Measurements from ENCODE around the gene PFKP.

PFKP gene

DNA sequence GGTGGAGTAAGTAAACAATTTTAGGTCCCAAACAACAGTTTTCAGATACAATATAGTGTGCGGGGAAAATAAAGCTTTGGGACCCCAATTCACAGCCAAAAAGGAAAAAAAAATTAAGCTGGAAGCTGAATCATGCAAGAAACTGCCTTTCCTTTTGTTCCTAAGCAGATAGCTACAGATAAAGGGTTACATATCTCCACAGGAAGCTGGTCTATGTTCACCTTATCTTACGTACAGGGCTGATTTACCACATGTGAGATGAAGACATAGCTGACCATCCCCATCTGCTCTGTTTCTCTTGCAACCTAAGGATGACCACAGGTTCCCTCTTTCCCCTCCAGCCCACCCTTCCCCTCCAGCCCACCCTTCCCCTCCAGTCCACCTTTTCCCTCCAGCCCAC lies 14.2 kb upstream of the PFKP start:
- no peak overlapping the region for H3K4me3 ChIP-seq (ENCODE audit: low read depth, low read length)
- TF ChIP-seq, protein P1, sequence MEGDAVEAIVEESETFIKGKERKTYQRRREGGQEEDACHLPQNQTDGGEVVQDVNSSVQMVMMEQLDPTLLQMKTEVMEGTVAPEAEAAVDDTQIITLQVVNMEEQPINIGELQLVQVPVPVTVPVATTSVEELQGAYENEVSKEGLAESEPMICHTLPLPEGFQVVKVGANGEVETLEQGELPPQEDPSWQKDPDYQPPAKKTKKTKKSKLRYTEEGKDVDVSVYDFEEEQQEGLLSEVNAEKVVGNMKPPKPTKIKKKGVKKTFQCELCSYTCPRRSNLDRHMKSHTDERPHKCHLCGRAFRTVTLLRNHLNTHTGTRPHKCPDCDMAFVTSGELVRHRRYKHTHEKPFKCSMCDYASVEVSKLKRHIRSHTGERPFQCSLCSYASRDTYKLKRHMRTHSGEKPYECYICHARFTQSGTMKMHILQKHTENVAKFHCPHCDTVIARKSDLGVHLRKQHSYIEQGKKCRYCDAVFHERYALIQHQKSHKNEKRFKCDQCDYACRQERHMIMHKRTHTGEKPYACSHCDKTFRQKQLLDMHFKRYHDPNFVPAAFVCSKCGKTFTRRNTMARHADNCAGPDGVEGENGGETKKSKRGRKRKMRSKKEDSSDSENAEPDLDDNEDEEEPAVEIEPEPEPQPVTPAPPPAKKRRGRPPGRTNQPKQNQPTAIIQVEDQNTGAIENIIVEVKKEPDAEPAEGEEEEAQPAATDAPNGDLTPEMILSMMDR (IDR thresholded peaks at IDR 0.05; ENCODE audit: low read depth, low read length): no peak
- no peak for DNase-seq (ENCODE audit: low read depth, low spot score)
- in situ Hi-C loops (cut with HindIII; ENCODE audit: low sequenced_read_pairs): no loop called here

DNA sequence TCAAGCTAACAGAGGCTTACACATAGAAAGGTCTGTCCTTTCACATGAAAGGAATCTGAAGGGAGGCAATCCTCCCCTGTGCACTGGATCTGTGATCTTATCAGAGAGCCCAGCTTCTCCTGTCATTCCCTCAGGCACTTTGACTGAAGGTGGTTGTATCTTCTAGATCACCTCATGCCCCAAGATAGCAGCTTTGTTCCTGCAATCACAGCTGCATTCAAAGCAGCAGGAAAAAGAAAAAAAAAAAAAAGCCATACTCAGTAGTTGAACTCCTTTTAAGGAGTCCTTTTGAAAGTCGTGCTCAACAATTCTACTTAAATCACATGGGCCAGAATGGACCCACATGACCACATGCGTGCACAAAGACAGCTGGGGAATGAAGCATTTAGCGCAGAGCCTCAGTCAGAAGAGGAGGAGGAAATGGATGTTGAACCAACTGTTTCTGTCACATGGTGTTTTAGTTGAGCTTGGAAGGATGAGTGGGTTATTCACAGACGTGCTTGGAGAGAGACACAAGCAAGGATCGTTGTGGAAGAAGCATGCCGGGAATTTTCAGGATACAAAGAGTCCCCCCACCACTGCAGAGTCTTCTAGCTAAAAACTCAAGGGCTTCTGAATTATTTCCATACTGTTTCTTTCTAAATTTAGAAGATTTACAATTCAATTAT lies 13.0 kb upstream of the PFKP start:
- DNase-seq (ENCODE audit: low read depth, low spot score): no peak
- H3K4me3 ChIP-seq (ENCODE audit: low read depth, low read length): no peak overlapping the region
- TF ChIP-seq, protein P1 (IDR thresholded peaks at IDR 0.05; ENCODE audit: low read depth, low read length): no peak
- in situ Hi-C loops (cut with HindIII; ENCODE audit: low sequenced_read_pairs): no loop called here

DNA sequence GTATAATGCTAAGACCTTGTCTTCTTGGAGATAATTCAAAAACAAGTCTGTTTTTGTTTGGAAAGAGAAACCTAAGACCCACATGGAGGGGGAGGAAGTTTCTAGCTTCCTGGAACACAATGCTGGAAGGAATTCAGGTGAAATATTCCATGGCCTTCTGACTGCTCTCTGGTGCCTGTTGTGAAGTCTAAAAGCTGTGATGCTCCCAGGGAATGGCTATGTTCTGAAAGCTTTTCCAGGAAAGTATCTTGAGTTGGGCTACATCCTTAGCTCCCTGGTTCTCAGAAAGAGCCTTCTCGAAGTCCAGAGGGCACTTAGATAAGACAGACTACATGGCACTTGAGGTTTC lies 12.5 kb upstream of the PFKP start:
- in situ Hi-C loops (cut with HindIII; ENCODE audit: low sequenced_read_pairs): no loop called here
- TF ChIP-seq, protein P1 (IDR thresholded peaks at IDR 0.05; ENCODE audit: low read depth, low read length): no peak
- no peak overlapping the region for H3K4me3 ChIP-seq (ENCODE audit: low read depth, low read length)
- no peak for DNase-seq (ENCODE audit: low read depth, low spot score)

DNA sequence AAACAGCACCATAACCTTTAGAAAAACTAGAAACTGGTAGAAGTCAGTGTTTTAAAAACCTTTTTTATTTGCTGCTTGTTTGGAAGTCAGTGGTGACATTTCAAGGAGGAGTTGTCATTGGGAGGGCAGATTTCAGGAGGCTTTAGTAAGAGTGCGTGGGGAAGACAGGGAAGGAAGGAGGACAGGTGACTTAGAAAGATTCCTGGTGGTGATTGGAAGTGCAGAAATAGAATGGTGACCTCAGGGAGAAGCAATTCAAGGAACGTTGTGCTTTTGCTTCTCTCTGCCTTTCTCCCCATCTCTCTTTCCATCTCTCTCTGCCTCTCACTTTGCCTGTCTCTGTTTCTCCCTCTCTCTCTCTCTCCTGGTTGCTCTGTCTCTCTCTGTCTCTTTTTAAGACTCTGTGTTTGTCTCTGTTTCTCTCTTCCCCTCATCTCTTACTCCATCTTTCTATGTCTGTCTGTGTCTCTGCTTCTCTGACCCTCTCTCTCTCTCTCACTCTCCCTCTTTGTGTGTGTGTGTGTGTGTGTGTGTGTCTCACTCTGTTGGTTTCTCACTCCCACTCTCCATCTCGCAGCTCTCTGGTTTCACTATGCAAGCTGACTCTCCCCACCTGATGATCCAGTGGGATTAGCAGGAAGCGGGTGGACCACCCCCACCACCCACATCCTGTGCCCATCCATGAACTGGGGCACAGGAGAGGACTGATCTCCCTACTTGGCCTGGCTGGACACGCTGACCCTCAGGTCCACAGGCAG lies 10.9 kb upstream of the PFKP start:
- no peak for DNase-seq (ENCODE audit: low read depth, low spot score)
- in situ Hi-C loops (cut with HindIII; ENCODE audit: low sequenced_read_pairs): no loop called here
- TF ChIP-seq, protein P1 (IDR thresholded peaks at IDR 0.05; ENCODE audit: low read depth, low read length): no peak
- no peak overlapping the region for H3K4me3 ChIP-seq (ENCODE audit: low read depth, low read length)

DNA sequence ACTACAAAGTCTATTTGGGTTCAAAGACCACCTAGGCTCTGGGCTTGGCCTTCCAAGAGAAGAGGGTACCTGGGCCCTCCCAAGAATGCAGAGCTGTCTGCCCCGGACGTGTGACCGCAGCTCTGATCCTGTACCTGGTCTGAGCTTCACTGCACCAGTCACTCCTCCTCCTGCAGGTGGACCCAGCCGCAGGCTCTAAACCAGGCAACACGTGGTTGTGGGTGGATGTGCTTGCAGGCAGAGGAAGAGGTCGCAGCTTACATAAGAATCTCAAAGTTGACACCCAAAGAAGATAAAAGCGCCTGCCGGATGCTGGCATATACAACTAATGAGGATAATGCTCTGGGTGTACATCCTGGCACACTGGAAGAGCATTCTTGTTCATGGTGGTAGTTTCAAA lies 9.4 kb upstream of the PFKP start:
- DNase-seq (ENCODE audit: low read depth, low spot score): no peak
- TF ChIP-seq, protein P1 (IDR thresholded peaks at IDR 0.05; ENCODE audit: low read depth, low read length): no peak
- no peak overlapping the region for H3K4me3 ChIP-seq (ENCODE audit: low read depth, low read length)
- in situ Hi-C loops (cut with HindIII; ENCODE audit: low sequenced_read_pairs): no loop called here

DNA sequence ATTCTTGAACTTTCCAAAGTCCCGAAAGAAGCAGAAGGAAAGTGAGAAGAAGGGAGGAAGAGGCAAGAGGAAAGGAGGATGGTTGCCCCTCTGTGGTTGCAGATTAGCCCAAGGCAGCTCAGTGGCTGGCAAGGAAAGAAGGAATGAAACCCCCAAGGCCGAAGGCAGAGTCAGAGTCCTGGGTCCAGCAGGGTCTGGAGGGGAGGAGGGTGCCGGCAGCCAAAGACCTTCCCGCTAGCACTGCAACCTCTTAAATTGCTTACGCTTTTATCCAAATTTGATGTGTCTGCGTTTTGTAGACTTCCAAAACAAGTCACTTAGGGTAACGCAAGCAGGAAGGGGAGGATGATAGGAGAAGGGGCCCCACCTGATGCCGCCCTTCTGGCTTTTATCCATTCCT lies 7.4 kb upstream of the PFKP start:
- TF ChIP-seq, protein P1 (IDR thresholded peaks at IDR 0.05; ENCODE audit: low read depth, low read length): no peak
- in situ Hi-C loops (cut with HindIII; ENCODE audit: low sequenced_read_pairs): no loop called here
- no peak for DNase-seq (ENCODE audit: low read depth, low spot score)
- H3K4me3 ChIP-seq (ENCODE audit: low read depth, low read length): no peak overlapping the region

All from astrocyte of the spinal cord (primary cell).